OCI-LY7 (cell line): ENCODE measurements around the gene TSPAN9.

Experiments used
- EZH2phosphoT487 ChIP-seq: fragments of 200-600 bp; sonication (generic); IDR thresholded peaks from 2 replicates; pipeline ENCODE4 v1.6.1; 2018; ENCODE audit warnings: low read depth, borderline replicate concordance, mild to moderate bottlenecking, mixed run types, antibody characterized with exemption, low read length, moderate library complexity, mixed read lengths
- TF ChIP-seq, protein P1 (sequence below): fragments of 200-600 bp; sonication (generic); conservative IDR thresholded peaks from 2 replicates; pipeline ENCODE4 v1.5.1; 2014; ENCODE audit warnings: mild to moderate bottlenecking, antibody characterized with exemption, low read length, moderate library complexity, mixed read lengths

DNA sequence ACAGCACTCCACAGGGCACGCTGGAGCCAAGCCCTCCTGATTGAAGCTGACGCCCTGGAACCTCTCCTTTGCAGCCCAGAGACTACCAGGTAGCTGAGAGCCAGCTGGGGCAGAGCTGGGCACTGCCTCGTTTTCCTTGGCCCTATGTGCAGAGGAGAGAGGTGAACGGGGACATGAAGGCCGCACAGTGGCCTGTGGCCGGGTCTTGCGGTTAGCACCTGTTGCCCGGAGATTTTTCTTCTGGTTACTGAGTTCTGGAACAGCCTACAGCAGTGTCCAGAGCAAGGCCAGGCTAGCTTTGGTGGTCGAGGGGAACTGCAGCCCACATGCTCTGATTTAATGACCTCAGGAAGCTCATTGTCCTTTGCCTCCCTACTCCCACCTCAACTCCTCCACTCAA lies 212.5 kb downstream of the TSPAN9 start:
- TF ChIP-seq, protein P1, sequence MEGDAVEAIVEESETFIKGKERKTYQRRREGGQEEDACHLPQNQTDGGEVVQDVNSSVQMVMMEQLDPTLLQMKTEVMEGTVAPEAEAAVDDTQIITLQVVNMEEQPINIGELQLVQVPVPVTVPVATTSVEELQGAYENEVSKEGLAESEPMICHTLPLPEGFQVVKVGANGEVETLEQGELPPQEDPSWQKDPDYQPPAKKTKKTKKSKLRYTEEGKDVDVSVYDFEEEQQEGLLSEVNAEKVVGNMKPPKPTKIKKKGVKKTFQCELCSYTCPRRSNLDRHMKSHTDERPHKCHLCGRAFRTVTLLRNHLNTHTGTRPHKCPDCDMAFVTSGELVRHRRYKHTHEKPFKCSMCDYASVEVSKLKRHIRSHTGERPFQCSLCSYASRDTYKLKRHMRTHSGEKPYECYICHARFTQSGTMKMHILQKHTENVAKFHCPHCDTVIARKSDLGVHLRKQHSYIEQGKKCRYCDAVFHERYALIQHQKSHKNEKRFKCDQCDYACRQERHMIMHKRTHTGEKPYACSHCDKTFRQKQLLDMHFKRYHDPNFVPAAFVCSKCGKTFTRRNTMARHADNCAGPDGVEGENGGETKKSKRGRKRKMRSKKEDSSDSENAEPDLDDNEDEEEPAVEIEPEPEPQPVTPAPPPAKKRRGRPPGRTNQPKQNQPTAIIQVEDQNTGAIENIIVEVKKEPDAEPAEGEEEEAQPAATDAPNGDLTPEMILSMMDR = no peak
- TF ChIP-seq EZH2phosphoT487 = no peak
